HG02798 (cell line): ENCODE measurements around the gene TLL2.
"Not testable (repeated sequence)": the region's sequence is repeated elsewhere in the genome, so short reads cannot be mapped to it uniquely, and the experiment has no call there.

Experiments
- ATAC-seq: cut with Tn5 transposase; IDR thresholded peaks from one replicate; pipeline ENCODE4 v1.9.1; 2021; ENCODE audit warnings: mild to moderate bottlenecking; ENCODE audit not compliant: unreplicated experiment, poor library complexity

The TLL2 gene

DNA sequence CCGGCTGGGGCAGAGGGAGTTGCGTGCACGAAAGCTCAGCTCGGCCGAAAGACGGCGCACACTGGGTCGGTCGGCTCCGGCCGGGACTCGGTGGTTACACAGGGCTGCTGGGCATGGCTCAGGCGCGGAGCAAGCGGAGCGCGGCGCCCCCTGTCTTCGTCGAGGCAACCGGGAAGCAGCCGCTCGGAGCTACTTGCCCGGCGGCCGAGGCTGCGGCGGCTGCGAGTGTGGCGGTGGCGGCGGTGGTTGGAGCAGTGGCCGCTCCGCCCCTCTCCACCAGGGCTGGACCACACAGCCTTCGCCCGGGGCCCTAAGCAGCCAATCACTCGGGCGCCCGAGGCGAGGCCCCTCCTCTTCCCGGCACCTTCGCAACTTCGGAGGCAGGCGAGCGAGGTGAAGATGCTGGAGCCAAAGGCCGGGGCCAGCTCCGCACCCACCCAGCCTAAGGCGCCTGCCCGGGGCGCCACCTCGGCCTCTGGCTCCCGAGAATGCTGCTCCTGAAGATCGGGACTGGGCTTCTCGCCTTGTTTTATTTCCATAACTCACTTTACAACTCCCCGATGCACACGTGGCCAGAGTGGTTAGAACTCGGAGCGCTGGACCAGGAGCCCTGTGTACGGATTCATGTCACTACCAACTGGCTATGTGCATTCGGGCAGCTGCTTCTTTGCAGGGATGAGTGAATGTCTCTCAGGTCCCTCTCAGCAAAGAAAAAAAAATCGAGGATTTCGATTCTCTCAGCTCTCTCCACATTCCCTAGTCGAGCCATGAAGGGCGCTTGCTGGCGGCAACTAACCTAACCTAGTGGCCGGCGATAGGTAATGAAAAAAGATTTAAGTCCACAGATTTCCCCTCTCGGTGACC, at the start of gene TLL2:
TSS of gene TLL2 (minus strand) at position 229 of the 864 bp plus-strand sequence. CDS start 241 bp downstream, outside the sequence.
- peak; percentile 82 for ATAC-seq

DNA sequence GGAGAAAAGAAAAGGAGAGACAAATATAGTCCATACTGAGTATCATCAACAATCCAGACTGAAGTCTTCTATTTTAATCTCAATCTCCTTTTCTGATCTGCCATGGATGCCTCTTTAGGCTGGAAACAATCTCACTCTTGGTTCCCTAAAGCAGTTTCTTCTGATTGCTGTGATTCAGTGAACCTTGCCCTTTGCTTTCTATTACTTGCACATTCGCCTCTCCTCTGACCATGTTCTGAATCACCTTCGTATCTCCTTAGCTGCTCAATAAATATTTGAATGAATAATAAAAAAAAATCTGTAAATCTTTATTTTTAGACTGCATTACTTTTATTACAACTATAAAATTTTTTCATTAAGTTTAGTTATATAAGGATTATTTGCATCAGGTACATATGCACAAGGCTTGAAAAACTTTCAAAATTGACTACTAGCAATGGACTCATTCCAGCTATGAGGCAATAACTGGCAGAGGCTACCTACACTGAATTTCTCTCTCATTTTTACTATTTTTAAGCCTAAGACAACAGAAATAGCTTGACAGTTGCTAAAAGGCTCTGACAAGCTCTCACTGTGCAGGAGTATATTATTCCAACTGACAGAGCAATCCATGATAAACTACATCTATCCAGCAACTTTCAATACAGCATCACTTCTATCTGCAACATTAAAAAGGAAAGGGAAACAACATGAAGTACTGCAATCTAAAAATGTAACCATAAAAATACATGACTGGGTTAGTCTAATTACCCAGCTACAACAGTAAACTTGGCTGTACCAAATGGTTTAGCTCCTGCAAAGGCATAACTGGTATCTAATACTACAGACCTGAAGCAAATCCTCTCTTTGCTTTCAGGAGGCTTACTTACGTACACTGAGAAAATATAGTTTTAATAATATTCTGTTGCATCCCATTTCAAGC, 47.5 kb upstream of the TLL2 start:
- no peak for ATAC-seq

DNA sequence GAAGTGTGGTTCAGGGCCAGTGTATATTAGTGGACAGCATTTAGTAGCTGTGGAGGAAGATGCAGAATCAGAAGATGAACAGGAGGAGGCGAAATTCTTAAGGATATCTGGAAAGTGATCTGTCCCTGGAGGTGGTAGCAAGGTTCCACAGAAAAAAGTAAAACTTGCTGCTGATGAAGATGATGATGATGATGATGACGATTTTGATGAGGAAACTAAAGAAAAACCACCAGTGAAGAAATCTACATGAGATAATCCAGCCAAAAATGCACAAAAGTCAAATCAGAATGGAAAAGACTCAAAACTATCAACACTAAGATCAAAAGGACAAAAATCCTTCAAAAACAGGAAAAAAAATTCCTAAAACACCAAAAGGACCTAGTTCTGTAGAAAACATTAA, 46.8 kb upstream of the TLL2 start:
- ATAC-seq, result no peak

DNA sequence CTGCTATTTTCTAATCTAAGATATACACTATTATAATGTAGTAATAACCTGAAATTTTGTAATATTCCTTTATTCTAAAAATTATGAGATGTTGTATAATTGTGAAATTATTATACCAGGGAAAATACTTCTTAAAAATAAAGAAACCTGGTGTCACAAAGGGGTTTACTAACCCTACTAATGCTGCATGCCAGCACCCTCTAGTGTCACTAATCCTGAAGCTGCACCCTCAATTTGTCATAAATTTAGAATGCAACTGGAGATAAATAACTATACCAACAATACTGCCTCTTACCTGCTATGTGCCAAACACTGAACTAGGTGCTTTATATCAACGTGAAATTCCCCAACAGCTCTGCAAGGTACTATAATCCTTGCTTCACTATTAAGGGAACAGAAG, 42.3 kb upstream of the TLL2 start:
- ATAC-seq, result no peak

DNA sequence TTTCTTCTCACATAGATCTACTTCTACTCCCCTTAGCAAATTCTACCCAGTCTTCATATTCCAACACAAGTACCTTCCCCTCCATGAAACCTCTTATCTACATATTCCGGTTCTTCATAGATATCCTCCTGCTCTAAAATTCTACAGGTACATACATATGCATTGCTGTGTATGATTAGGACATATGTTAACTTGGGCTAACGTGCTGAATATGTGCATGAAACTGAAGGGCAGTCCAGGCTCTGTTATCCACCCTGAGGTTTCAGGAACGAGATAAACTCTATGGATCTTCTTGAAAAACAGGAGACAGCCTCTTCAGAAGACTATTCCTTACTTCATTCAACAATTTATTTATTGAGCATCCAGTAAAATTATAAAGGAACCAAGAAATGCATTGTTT, 41.6 kb upstream of the TLL2 start:
- no peak for ATAC-seq

DNA sequence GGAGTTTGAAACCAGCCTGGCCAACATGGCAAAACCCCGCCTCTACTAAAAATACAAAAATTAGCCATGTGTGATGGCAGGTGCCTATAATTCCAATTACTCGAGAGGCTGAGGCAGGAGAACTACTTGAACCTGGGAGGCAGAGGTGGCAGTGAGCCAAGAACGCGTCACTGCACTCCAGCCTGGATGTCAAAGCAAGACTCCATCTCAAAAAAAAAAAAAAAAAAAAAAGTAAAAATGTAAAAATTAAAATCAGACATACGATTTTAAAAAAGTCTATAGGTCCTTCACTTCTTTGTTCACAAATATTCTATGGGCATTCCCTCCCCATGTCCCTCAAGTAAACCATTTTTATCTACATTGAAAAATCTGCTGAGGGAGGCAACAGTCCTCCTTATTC, 34.9 kb upstream of the TLL2 start:
- no peak for ATAC-seq

DNA sequence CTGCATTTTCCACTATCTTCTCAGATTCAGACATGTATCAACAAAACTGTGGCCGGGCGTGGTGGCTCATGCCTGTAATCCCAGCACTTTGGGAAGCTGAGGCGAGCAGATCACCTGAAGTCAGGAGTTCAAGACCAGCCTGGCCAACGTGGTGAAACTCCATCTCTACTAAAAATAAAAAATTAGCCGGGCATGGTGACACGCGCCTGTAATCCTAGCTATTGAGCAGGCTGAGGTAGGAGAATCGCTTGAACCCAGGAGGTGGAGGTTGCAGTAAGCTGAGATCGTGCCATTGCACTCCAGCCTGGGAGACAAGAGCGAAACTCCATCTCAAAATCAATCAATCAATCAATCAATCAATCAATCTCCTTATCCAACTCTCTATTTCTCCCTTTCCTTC, 31.8 kb upstream of the TLL2 start:
- not testable (repeated sequence) for ATAC-seq

DNA sequence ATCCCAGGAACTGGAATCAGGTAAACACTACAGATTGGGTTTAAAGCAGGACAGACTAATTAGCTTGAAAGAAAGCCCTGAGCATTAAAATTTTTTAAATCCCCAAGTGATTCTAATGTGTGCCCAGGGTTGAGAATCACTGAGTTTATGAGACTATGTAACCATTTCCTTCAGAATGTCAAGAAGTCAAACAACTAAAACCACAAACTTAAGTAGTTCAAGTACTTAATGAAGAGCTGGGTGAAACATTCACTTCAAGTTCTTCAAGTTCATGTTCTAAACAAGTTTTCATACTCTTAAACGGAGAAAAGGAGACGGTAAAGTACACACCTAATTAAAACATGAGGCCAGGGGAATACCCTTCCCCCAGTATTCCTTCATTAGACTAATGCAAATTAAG, 28.2 kb upstream of the TLL2 start:
- no peak for ATAC-seq

DNA sequence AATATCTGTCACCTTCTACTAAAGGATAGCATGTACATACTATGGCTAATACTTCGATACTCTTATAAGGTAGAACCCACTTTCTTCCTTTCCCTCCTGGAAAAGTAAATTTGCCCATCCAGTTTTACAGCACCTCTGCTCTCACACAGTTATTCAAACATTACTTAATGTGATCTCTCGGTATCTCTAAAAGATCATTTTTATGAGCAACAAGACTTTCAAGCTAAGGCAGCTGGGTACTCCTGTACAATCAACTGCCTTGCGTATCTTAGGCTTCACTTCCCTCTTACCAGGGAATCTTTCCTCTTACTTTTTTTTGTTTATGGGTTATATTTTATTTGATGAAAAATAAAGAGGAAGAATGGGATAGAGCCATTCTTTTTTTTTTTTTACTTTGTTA, 26.5 kb upstream of the TLL2 start:
- ATAC-seq, result no peak

DNA sequence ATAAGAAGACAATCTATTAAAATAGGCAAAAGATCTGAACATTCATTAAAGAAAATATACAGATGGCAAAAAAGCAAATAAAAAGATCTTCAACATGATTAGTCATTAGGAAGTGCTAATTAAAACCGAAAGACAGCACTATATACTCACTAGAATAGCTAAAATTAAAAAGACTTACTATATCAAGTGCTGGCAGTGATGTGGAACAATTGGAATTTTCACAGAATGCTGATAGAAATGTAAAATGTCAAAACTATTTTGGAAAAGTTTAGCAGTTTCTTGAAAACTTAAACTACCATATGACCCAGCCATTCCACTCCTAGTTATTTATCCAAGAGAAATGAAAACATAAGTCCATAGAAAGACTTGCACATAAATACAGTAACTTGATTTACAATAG, 25.0 kb upstream of the TLL2 start:
- no peak for ATAC-seq

DNA sequence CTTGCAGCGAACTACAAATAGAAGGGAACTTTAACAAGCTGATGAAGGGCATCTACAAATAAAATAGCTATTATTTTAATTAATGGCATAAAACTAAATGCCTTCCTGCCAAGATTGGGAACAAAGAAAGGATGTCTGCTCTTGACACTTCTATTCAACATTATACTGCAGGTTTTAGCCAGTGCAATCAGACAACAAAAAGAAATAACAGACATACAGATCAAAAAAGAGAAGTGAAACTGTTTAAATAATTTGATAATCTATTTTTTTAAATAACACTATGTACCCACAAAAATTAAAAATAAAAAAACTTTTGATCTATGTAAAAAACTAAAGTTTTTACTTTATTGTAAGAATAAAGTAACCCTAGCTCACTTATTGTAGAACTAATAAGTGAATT, 22.4 kb upstream of the TLL2 start:
- ATAC-seq, result no peak

DNA sequence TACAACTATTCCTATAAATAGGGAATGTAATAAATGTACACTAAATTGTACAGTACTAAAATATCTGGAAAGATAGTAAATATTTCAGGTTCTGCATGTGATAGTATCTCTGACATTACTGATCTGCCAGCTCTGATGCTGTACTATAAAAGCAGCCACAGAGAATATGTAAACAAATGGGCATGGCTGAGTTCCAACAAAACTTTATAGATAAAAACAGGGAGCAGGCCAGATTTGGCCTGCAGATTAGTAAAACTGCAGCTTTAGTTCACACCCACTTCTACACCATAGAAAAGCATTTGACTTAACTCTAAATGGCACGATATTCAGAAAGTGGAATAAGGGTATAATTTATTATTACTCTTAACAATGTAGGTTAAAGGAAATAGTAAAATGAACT, 18.8 kb upstream of the TLL2 start:
- no peak for ATAC-seq

DNA sequence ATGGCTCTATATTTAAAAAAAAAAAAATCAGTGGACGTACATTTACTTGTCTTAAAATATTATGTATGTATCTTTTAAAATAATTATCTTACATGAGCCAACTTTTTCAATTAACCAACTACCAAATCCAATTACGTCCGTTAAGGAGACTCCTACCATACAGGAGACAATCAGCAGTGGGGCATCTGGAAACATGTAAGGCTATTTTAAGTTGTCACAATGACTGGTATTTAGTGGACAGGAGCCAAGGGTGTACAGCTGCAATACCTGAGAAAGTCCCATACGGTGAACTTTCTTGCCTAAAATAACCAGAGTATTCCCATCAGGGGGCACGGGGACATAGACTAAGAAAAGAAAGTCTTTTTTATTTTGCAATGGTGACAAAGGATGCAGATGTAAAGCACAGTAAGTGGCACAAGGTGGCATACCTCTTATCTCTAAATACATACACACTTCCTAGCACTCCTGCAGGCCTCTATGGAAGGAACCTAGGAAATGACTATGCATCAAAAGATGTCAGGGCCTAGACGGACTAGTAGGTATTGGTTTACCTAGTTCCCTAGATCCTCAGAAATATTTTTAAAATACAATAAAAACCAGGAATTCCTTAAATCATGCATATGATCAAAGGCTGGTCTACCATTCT, 16.0 kb upstream of the TLL2 start:
- no peak for ATAC-seq

DNA sequence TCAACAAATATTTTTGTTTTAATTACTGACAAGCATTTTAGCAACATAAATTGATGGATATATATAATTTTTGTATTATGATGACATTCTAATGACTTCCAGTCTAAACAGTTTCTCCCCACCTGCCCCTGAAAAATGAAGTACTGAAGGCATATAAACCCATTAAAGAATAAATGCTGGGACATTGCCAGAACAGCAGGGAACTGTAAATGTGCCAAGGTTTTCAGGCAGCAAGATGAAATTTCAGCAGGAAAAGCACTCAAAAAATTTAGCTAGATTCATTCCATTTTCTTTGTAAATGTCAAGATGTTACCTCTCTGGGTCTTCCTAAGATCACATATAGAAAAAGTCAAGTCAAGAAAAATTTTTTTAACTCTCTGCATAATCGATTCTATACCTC, 11.0 kb upstream of the TLL2 start:
- ATAC-seq, result no peak

DNA sequence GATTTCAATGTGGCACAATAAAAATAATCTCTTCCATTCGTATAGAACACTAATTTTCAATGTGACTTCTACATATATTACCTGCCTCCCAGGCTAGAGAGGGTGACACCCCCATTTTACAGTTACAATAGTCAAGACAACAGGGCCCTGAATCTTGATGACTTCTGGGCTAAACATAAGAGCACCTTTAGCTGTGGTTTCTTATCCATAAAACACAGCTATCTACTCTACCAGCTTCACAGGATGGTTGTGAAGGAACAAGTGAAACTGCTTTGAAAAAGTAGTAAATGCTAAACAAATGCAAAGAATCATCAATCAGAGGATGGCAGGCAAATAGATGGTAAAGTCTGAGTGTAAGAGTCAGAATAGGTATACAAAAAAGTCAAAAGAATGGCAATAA, 3.6 kb upstream of the TLL2 start:
- ATAC-seq, result no peak

DNA sequence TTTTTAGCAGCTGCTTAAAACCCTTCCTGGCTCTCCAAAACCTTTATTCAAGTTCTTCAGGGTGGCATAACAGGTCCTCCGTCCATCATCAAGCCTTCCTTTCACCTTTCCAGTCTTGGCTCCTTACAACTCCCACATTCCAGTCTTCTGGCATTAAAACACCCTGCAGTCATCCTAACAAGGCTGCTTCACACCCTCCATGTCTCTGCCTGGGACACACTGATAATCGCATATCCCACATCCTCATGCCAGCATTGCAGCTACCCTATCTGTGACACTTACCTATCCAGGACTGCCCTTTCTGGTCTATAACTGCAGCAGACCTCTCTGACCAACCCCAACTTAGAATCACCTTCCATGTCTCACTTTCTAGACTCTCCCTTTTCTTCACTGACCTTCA, 2.6 kb upstream of the TLL2 start:
- ATAC-seq, result no peak

DNA sequence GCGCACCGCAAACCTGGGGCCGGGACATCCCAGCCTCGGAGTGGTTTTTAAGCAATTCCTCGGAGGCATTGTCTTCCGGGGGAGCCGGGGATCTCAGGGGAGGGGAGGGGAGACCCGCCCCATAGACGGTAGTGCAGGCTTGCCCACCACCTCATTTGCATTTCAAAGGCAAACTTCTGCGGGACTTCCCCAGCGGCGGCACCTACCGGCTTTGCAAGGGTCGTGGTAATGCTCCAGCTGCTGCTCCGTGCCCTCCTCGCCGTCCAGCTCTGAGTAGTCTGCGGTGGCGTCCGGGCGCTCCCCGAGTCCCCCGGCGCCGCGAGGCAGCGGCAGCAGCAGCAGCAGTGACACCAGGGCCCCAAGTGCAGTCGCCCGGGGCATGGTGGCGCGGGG, 425 bp downstream of the TLL2 start:
- peak; percentile 37 for ATAC-seq

DNA sequence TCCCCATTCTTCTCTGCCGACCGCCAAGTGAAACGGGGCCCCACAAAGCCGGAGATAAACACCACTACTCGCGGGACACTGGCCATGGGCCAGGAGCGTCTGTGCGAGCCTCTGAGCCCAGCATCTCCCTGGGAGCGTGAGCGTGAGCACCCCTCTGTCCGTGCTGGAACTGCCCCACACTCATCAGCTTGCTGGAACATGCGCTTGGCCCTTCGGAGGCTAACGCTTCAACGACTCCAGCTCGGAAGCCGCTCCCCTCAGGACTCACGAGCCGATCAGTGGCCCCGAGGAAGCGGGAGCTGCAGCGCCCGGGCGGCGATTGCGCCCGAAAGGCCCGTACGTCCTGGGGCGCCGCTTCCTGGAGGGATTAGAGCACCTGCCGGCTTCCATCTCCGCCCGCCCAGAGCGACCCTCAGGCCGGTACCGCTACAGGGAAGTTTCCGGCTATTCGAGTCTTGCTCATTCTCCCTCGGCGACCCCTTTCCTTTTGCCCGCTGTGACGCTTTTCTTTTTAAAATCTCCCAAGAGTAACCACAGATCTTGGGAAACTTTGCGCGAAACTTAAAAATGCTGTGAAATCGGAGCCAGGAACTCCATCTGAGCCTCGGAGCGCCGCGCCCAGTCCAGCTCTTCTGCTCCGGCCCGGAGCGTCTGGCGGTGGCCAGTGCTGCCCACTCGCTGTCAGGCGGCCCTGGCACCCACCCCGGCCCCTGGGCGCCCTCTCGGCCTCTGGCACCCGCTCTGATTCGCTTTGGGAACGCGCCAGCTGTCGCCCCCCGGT, 1.0 kb downstream of the TLL2 start:
- no peak for ATAC-seq

DNA sequence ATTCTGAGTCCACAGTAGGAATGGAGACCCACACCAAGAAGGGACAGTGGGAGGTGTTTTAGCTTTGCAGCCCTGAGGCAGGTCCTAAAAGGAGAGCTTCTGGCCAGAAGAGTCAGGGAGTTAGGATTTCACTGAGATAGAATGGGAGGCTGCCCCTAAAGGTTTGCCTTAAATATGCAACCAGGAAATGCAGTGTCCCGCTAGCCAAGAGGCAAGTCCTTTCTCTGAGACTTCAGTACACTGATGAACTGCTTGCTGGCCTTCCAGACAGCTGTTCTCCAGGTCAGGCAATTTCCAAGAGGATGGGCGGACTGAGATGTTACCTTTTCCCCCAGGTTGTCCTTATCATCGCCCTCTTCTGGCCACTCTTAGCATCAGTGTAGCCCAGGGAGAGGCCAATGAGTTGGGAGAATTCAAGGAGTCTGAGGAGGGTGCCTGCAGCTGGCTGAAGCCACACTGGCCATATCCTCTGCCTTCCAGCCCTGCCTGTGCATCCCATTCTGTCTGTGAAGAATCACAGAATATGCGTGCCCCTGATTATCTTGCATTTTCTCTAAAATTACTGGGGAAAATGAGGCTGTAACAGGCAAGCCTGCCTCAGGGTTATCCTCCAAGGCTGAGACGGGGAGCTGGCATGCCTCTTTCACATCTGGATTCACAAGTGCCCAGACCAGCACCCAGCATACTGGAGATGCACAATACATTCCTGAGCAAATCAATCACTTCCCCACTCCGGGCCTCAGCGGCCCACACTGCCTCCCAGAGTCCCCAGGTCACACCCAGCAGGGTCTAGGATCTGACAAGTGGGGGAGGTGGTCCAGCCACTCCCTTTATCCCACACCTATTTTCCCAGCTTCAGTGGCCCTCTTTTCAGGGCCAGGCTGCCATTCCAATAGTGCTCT, 2.4 kb downstream of the TLL2 start:
- ATAC-seq, result no peak
